Colon (tissue), 2 donors: ENCODE data around the gene CRACR2B.

Experiments
- FAIRE-seq: peaks from 2 replicates; lab custom pipeline; 2012; peaks lifted over from hg19 to GRCh38; lab: Jason Lieb, UNC
- donor health status: control.
- donor health status: control.

CRACR2B gene

GRCh38 chr11:827897-828192 lies at the start of gene CRACR2B:
TSS of gene CRACR2B (plus strand) at chr11:827919. CDS start at chr11:828608, 689 bp downstream.
- FAIRE-seq, result no peak

- FAIRE-seq, result no peak
Observed at GRCh38 chr11:778976-779954, 48.5 kb upstream of the CRACR2B start.

- FAIRE-seq, result no peak
Observed at GRCh38 chr11:779955-780532, 47.7 kb upstream of the CRACR2B start.

- FAIRE-seq, result no peak
Observed at GRCh38 chr11:782264-783174, 45.2 kb upstream of the CRACR2B start.

- FAIRE-seq, result no peak
Observed at GRCh38 chr11:783581-784015, 44.1 kb upstream of the CRACR2B start.

GRCh38 chr11:786235-787083 lies 41.3 kb upstream of the CRACR2B start:
- no peak for FAIRE-seq

DNA sequence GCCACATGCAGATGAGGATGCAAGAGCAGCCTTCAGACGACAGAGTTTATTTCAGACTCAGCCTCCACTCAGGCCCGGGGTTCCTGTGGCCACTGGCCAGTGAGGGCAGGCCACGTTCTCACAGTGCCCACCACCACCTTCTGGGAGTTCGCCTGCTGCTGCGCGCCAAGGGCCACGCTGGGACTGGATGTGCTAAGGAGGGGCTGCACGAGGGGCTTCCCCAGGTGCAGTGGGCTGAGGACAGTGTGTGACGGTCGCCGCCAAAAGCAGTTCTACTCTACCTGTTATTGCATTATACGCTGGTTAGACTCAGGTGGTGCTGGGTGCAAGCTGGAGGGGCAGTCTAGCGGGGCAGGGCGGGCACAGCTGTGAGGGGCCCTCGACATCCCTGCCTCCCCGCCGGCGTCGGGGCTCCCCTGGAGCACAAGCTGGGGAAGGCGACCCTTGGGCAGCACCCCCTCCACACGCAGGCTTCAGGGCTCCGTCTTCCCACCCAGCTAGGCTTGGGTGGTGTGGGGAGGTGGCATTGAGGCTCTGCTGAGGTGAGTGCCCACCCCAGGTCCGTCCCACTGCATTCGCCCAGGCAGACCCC lies 40.5 kb upstream of the CRACR2B start:
- no peak for FAIRE-seq

GRCh38 chr11:788009-788640 lies 39.6 kb upstream of the CRACR2B start:
- no peak for FAIRE-seq

DNA sequence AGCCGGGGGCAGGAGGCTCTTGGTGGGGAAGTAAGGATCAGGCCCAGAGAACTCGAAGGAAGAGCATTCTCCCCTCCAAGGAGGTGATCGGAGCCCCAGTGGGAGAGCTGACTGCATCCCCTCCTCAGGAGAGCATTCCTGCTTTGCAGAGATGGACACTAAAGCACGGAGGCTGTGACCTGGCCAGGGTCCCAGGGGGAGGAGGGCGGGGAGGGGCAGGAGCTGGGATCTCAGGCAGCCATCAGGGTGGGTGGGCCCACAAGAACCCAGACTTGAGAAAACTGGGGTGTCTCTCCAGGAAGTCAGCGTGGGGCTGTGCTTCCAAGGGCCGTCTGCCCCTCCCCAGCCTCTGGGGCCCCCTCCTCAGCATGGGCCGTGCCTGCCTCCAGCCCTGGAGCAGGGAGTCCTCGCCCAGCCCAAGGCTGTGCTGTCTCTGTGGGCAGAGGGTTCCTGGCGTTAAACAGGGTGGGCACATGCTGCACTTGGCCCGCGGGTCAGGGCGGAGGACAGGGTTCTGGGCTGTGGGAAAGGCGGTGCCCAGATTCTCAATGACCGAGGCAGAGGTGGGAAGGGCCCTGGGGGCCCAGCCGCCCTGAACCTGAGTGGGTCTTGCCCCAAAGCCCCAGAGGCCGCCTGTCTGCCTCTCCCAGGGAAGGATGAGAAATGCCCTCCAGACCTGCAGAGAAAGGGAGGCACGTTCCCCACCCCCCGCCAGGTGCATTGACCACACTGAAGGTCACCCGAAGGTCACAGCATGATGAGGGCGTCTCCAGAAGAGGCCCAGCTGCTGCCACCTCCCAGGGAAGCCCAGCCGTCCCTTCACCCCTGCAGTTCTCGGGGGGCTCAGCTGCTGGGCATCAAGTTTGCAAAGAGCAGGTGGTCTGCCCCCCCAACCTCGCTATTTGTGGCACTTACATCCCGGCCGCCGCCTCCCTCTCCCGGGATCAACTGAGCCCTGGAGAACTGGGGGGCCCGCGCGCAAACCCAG lies 38.5 kb upstream of the CRACR2B start:
- no peak for FAIRE-seq

GRCh38 chr11:789943-790342 lies 37.8 kb upstream of the CRACR2B start, which contains the start of gene CEND1:
TSS of gene CEND1 (minus strand) at chr11:790090. CDS start at chr11:788576, 1,514 bp downstream.
- FAIRE-seq, result no peak

- no peak for FAIRE-seq
Observed at GRCh38 chr11:790721-791564, 36.8 kb upstream of the CRACR2B start.

- FAIRE-seq, result no peak
Observed at GRCh38 chr11:791658-792534, 35.8 kb upstream of the CRACR2B start.

GRCh38 chr11:792535-792821 lies 35.2 kb upstream of the CRACR2B start:
- no peak for FAIRE-seq

- FAIRE-seq, result no peak
Observed at GRCh38 chr11:792873-793272, 34.8 kb upstream of the CRACR2B start.

DNA sequence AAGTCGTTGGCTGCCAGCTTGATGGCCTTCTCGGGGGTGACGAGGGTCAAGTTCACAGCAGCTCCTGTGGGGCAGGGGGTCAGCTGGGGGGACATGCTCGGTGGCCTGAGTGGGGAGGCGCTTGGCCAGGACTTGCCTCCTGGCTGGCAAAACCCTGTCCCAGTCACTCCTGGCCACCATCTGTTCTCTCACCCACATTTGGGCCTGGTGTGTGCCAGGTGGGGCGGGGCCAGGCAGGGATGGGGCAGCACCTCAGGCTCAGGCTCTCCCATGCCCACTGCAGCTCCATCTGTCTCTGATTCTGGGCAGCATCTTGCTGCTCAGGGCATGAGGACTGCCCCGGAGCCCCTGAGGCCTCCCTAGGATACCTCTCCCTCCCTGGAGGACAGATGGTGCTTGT lies 34.2 kb upstream of the CRACR2B start:
- FAIRE-seq, result no peak

- no peak for FAIRE-seq
Observed at GRCh38 chr11:794013-794765, 33.5 kb upstream of the CRACR2B start.
